Mesenchymal stem cell (in vitro differentiated cells and primary cell): ENCODE data around the gene DLX6.
A peak's percentile ranks its signal among the peaks of the same experiment; 100 is the strongest.

Source experiments
- DNase-seq: peaks from one replicate; pipeline ENCODE4 v3.0.0-alpha.2; 2013
- H2AFZ ChIP-seq: one replicate; pipeline ENCODE4 v1.6.1; 2013; ENCODE audit warnings: low read depth, mild to moderate bottlenecking, control low read depth, inconsistent platforms, low read length, moderate library complexity
- H2AK5ac ChIP-seq: 2 replicates; pipeline ENCODE4 v1.6.1; 2013; ENCODE audit warnings: low read length, moderate library complexity, mild to moderate bottlenecking, inconsistent platforms; ENCODE audit not compliant: severe bottlenecking
- H2BK120ac ChIP-seq: one replicate; pipeline ENCODE4 v1.6.1; 2013; ENCODE audit warnings: low read depth, mild to moderate bottlenecking, inconsistent platforms, low read length, moderate library complexity
- H2BK12ac ChIP-seq, 2 experiments: one replicate each; pipeline ENCODE4 v1.6.1; 2013; ENCODE audit warnings: inconsistent platforms in 2 of 2, low read length in 2 of 2, mild to moderate bottlenecking in 2 of 2, moderate library complexity in 2 of 2, control low read depth in 1 of 2
- H2BK15ac ChIP-seq: one replicate; pipeline ENCODE4 v1.6.1; 2013; ENCODE audit warnings: mild to moderate bottlenecking, low read depth, inconsistent platforms; ENCODE audit not compliant: poor library complexity, severe bottlenecking
- H2BK5ac ChIP-seq: 2 replicates; pipeline ENCODE4 v1.6.1; 2013; ENCODE audit warnings: low read depth, mild to moderate bottlenecking, low read length, control low read depth, inconsistent platforms; ENCODE audit not compliant: poor library complexity, severe bottlenecking
- H3K14ac ChIP-seq, 2 experiments: one replicate each; pipeline ENCODE4 v1.6.1; 2013; ENCODE audit warnings: inconsistent platforms in 2 of 2, low read length in 2 of 2, control low read depth in 1 of 2, mild to moderate bottlenecking in 1 of 2, moderate library complexity in 1 of 2
- H3K18ac ChIP-seq, 2 experiments: one replicate each; pipeline ENCODE4 v1.6.1; 2013; ENCODE audit warnings: inconsistent platforms in 2 of 2, low read length in 2 of 2, control low read depth in 1 of 2, low read depth in 1 of 2, mild to moderate bottlenecking in 1 of 2
- H3K23ac ChIP-seq, 2 experiments: one replicate each; pipeline ENCODE4 v1.6.1; 2013; ENCODE audit warnings: inconsistent platforms in 2 of 2, low read length in 2 of 2, mild to moderate bottlenecking in 2 of 2, moderate library complexity in 2 of 2, control low read depth in 1 of 2
- H3K27ac ChIP-seq: 2 replicates; pipeline ENCODE4 v1.5.1; 2013; ENCODE audit warnings: mild to moderate bottlenecking, moderate library complexity, low read length, control low read depth, inconsistent platforms; ENCODE audit not compliant: poor library complexity, severe bottlenecking
- H3K27me3 ChIP-seq, 2 experiments: 2 replicates each; pipeline versions ENCODE4 v1.6.1 to v1.7.0; 2013; ENCODE audit warnings: low read length in 2 of 2, mild to moderate bottlenecking in 2 of 2, moderate library complexity in 2 of 2, control low read depth in 1 of 2, inconsistent platforms in 1 of 2; ENCODE audit not compliant: control insufficient read depth in 1 of 2, insufficient read depth in 1 of 2
- H3K36me3 ChIP-seq, 2 experiments: 2 replicates each; pipeline versions ENCODE4 v1.6.1 to v1.7.0; 2013; ENCODE audit warnings: low read length in 2 of 2, control low read depth in 1 of 2, inconsistent platforms in 1 of 2, low read depth in 1 of 2, mild to moderate bottlenecking in 1 of 2; ENCODE audit not compliant: insufficient read depth in 2 of 2, control insufficient read depth in 1 of 2
- H3K4ac ChIP-seq, 2 experiments: one replicate each; pipeline ENCODE4 v1.6.1; 2013; ENCODE audit warnings: inconsistent platforms in 2 of 2, low read length in 2 of 2, mild to moderate bottlenecking in 2 of 2, moderate library complexity in 2 of 2, control low read depth in 1 of 2, low read depth in 1 of 2
- H3K4me1 ChIP-seq: 2 replicates; pipeline ENCODE4 v1.6.1; 2013; ENCODE audit warnings: low read depth, low read length, control low read depth; ENCODE audit not compliant: control insufficient read depth, insufficient read depth
- H3K4me2 ChIP-seq: 2 replicates; pipeline ENCODE4 v1.6.1; 2013; ENCODE audit warnings: low read length, mild to moderate bottlenecking, inconsistent platforms; ENCODE audit not compliant: poor library complexity, severe bottlenecking
- H3K4me3 ChIP-seq, 2 experiments: 2 replicates each; pipeline versions ENCODE4 v1.5.1 to v1.7.0; 2013; ENCODE audit warnings: low read length in 2 of 2, mild to moderate bottlenecking in 2 of 2, control low read depth in 1 of 2, low read depth in 1 of 2; ENCODE audit not compliant: insufficient read depth in 1 of 2
- H3K79me1 ChIP-seq: replicated peaks from 2 replicates; pipeline ENCODE4 v1.6.1; 2013; ENCODE audit warnings: mild to moderate bottlenecking, control low read depth, low read length, inconsistent platforms; ENCODE audit not compliant: poor library complexity, severe bottlenecking
- H3K9ac ChIP-seq: 2 replicates; pipeline ENCODE4 v1.7.0; 2013; ENCODE audit warnings: mild to moderate bottlenecking, low read length, moderate library complexity
- H3K9me3 ChIP-seq: 2 replicates; pipeline ENCODE4 v1.7.0; 2013; ENCODE audit warnings: mild to moderate bottlenecking, low read length; ENCODE audit not compliant: control insufficient read depth
- H4K8ac ChIP-seq: one replicate; pipeline ENCODE4 v1.6.1; 2013; ENCODE audit warnings: inconsistent platforms, mild to moderate bottlenecking, low read length, moderate library complexity
- H4K91ac ChIP-seq: one replicate; pipeline ENCODE4 v1.6.1; 2013; ENCODE audit warnings: mild to moderate bottlenecking, low read length, inconsistent platforms
- WGBS: methylation state at CpG from one replicate; pipeline ENCODE4 v1.1.7; 2013; ENCODE audit warnings: mixed read lengths; 5-methylcytosine and 5-hydroxymethylcytosine counted together

Gene DLX6

GRCh38 chr7:97021747-97022490, 16.6 kb downstream of the DLX6 start:
- Histone ChIP-seq H2AFZ (no peak overlapping the region), H3K23ac (no peak overlapping the region)
- WGBS: 5% methylated on average over 39 of the region's 39 CpGs

GRCh38 chr7:97022491-97023306, 17.3 kb downstream of the DLX6 start:
- H3K9me3 ChIP-seq: no peaks in the 10 kb centered on the region
- peaks cover 93 to 98% of the 10 kb centered on the region in 2 experiments for H3K27me3 ChIP-seq
- no peak overlapping the region for H3K23ac ChIP-seq
- DNase-seq: no peak
- no peak overlapping the region for H2BK5ac ChIP-seq
- no peak overlapping the region for H3K4me3 ChIP-seq
- no peaks in the 10 kb centered on the region for H3K36me3 ChIP-seq
- no peak overlapping the region for H3K9ac ChIP-seq
- H2AK5ac ChIP-seq: no peak overlapping the region
- H2BK15ac ChIP-seq: no peak overlapping the region
- H3K14ac ChIP-seq: no peak overlapping the region
- H3K18ac ChIP-seq: no peak overlapping the region
- 1% methylated on average over 27 of the region's 35 CpGs for WGBS
- no peak overlapping the region for H4K91ac ChIP-seq
- H3K4me1 ChIP-seq: peaks cover 24% of the 10 kb centered on the region
- H2AFZ ChIP-seq: no peak overlapping the region
- no peaks in the 10 kb centered on the region for H3K79me1 ChIP-seq
- no peak overlapping the region for H3K4me2 ChIP-seq
- no peak overlapping the region for H4K8ac ChIP-seq
- H3K4ac ChIP-seq: no peak overlapping the region
- H2BK120ac ChIP-seq: no peak overlapping the region
- H2BK12ac ChIP-seq: no peak overlapping the region
- no peak overlapping the region for H3K27ac ChIP-seq

More at GRCh38 chr7:97021747-97022490, 16.6 kb downstream of the DLX6 start:
- Histone ChIP-seq H3K27me3 (peaks cover 98 to 100% of the 10 kb centered on the region in 2 experiments), H2BK12ac (no peak overlapping the region), H4K91ac (no peak overlapping the region), H3K9me3 (no peaks in the 10 kb centered on the region), H3K79me1 (no peaks in the 10 kb centered on the region), H2BK120ac (no peak overlapping the region), H2AK5ac (no peak overlapping the region), H3K4me3 (no peak overlapping the region), H3K14ac (no peak overlapping the region), H2BK5ac (no peak overlapping the region), H3K27ac (no peak overlapping the region), H3K9ac (no peak overlapping the region), H4K8ac (no peak overlapping the region), H3K36me3 (no peaks in the 10 kb centered on the region), H3K4me2 (no peak overlapping the region), H3K18ac (no peak overlapping the region), H3K4me1 (peaks cover 23% of the 10 kb centered on the region), H3K4ac (no peak overlapping the region), H2BK15ac (no peak overlapping the region)
- DNase-seq: no peak

GRCh38 chr7:97024209-97025129, 19.1 kb downstream of the DLX6 start, which contains the start of gene DLX5:
TSS of gene DLX5 (minus strand) at chr7:97024831. CDS start at chr7:97024623, 208 bp downstream.
- no peak within 1 kb of the TSS for H4K8ac ChIP-seq
- no peak within 1 kb of the TSS for H3K27ac ChIP-seq
- no peak within 1 kb of the TSS for H3K23ac ChIP-seq
- H2AK5ac ChIP-seq: no peak within 1 kb of the TSS
- H3K9me3 ChIP-seq: no peaks in the 10 kb centered on the region
- no peak for DNase-seq
- H3K14ac ChIP-seq: no peak within 1 kb of the TSS
- H3K9ac ChIP-seq: peak within 1 kb of the TSS; percentile 32
- no peak within 1 kb of the TSS for H2AFZ ChIP-seq
- no peak within 1 kb of the TSS for H2BK120ac ChIP-seq
- no peak within 1 kb of the TSS for H4K91ac ChIP-seq
- H3K18ac ChIP-seq: no peak within 1 kb of the TSS
- 3% methylated on average over 53 of the region's 60 CpGs for WGBS
- no peak within 1 kb of the TSS for H2BK15ac ChIP-seq
- no peak within 1 kb of the TSS for H2BK5ac ChIP-seq
- no peaks in the 10 kb centered on the region for H3K36me3 ChIP-seq
- H3K4me3 ChIP-seq: peak within 1 kb of the TSS in 1 of 2 experiments; percentile 78
- H3K4me1 ChIP-seq: peaks cover 22% of the 10 kb centered on the region
- H3K4ac ChIP-seq: no peak within 1 kb of the TSS
- no peak within 1 kb of the TSS for H2BK12ac ChIP-seq
- peak within 1 kb of the TSS; percentile 19 for H3K4me2 ChIP-seq
- H3K79me1 ChIP-seq: no peaks in the 10 kb centered on the region
- H3K27me3 ChIP-seq: peaks cover 77 to 83% of the 10 kb centered on the region in 2 experiments
